ENCODE results near the gene UNC5A. TPM values are rescaled to one million over a fixed set of nuclear protein-coding genes. Genes with fewer than 3 reads are reported as not detected.
A peak's percentile ranks its signal among the peaks of the same experiment; 100 is the strongest.

The UNC5A gene
- total RNA-seq, 1 donor from 2014 or later: not detected

- no peaks in the 10 kb centered on the region for H3K4me1 Mint-ChIP-seq (ENCODE audit: unreplicated experiment)
- no peak overlapping the region for H3K4me3 Mint-ChIP-seq (ENCODE audit: unreplicated experiment)
- peak overlapping the region; percentile 18 for H3K27ac Mint-ChIP-seq (ENCODE audit: unreplicated experiment)
- DNase-seq (ENCODE audit: low spot score): no peak
- no peak for TF ChIP-seq CTCF (IDR thresholded peaks at IDR 0.05; ENCODE audit: unreplicated experiment)
- no peaks in the 10 kb centered on the region for H3K9me3 Mint-ChIP-seq (ENCODE audit: unreplicated experiment)
- peaks cover 3% of the 10 kb centered on the region for H3K27me3 Mint-ChIP-seq (ENCODE audit: unreplicated experiment)
- no peaks in the 10 kb centered on the region for H3K36me3 Mint-ChIP-seq (ENCODE audit: low read depth, unreplicated experiment)
Measured at GRCh38 chr5:176844706-176845391, 34.5 kb downstream of the UNC5A start.

- H3K4me1 Mint-ChIP-seq (ENCODE audit: unreplicated experiment): no peaks in the 10 kb centered on the region
- H3K4me3 Mint-ChIP-seq (ENCODE audit: unreplicated experiment): no peak overlapping the region
- TF ChIP-seq CTCF (IDR thresholded peaks at IDR 0.05; ENCODE audit: unreplicated experiment): no peak
- no peak overlapping the region for H3K27ac Mint-ChIP-seq (ENCODE audit: unreplicated experiment)
- H3K9me3 Mint-ChIP-seq (ENCODE audit: unreplicated experiment): no peaks in the 10 kb centered on the region
- no peaks in the 10 kb centered on the region for H3K36me3 Mint-ChIP-seq (ENCODE audit: low read depth, unreplicated experiment)
- peaks cover 3% of the 10 kb centered on the region for H3K27me3 Mint-ChIP-seq (ENCODE audit: unreplicated experiment)
- DNase-seq (ENCODE audit: low spot score): no peak
Measured at GRCh38 chr5:176845392-176845713, 35.0 kb downstream of the UNC5A start.

GRCh38 chr5:176846335-176847140 is 36.2 kb downstream of the UNC5A start:
- no peak for DNase-seq (ENCODE audit: low spot score)
- H3K4me1 Mint-ChIP-seq (ENCODE audit: unreplicated experiment): no peaks in the 10 kb centered on the region
- no peak overlapping the region for H3K4me3 Mint-ChIP-seq (ENCODE audit: unreplicated experiment)
- H3K36me3 Mint-ChIP-seq (ENCODE audit: low read depth, unreplicated experiment): no peaks in the 10 kb centered on the region
- no peak for TF ChIP-seq CTCF (IDR thresholded peaks at IDR 0.05; ENCODE audit: unreplicated experiment)
- peaks cover 6% of the 10 kb centered on the region for H3K27me3 Mint-ChIP-seq (ENCODE audit: unreplicated experiment)
- no peak overlapping the region for H3K27ac Mint-ChIP-seq (ENCODE audit: unreplicated experiment)
- no peaks in the 10 kb centered on the region for H3K9me3 Mint-ChIP-seq (ENCODE audit: unreplicated experiment)

- H3K36me3 Mint-ChIP-seq (ENCODE audit: low read depth, unreplicated experiment): no peaks in the 10 kb centered on the region
- no peaks in the 10 kb centered on the region for H3K4me1 Mint-ChIP-seq (ENCODE audit: unreplicated experiment)
- no peak for TF ChIP-seq CTCF (IDR thresholded peaks at IDR 0.05; ENCODE audit: unreplicated experiment)
- no peak for DNase-seq (ENCODE audit: low spot score)
- no peak overlapping the region for H3K4me3 Mint-ChIP-seq (ENCODE audit: unreplicated experiment)
- H3K27ac Mint-ChIP-seq (ENCODE audit: unreplicated experiment): no peak overlapping the region
- H3K9me3 Mint-ChIP-seq (ENCODE audit: unreplicated experiment): no peaks in the 10 kb centered on the region
- peaks cover 6% of the 10 kb centered on the region for H3K27me3 Mint-ChIP-seq (ENCODE audit: unreplicated experiment)
Measured at GRCh38 chr5:176847148-176847547, 36.8 kb downstream of the UNC5A start.

GRCh38 chr5:176847726-176848290 is 37.4 kb downstream of the UNC5A start:
- no peak for DNase-seq (ENCODE audit: low spot score)
- H3K4me1 Mint-ChIP-seq (ENCODE audit: unreplicated experiment): no peaks in the 10 kb centered on the region
- H3K27me3 Mint-ChIP-seq (ENCODE audit: unreplicated experiment): peaks cover 6% of the 10 kb centered on the region
- no peak overlapping the region for H3K4me3 Mint-ChIP-seq (ENCODE audit: unreplicated experiment)
- no peaks in the 10 kb centered on the region for H3K9me3 Mint-ChIP-seq (ENCODE audit: unreplicated experiment)
- TF ChIP-seq CTCF (IDR thresholded peaks at IDR 0.05; ENCODE audit: unreplicated experiment): no peak
- H3K36me3 Mint-ChIP-seq (ENCODE audit: low read depth, unreplicated experiment): no peaks in the 10 kb centered on the region
- H3K27ac Mint-ChIP-seq (ENCODE audit: unreplicated experiment): no peak overlapping the region

All from endothelial cell (in vitro differentiated cells).